Measurements from ENCODE around the gene LMO4.

Gene LMO4

DNA sequence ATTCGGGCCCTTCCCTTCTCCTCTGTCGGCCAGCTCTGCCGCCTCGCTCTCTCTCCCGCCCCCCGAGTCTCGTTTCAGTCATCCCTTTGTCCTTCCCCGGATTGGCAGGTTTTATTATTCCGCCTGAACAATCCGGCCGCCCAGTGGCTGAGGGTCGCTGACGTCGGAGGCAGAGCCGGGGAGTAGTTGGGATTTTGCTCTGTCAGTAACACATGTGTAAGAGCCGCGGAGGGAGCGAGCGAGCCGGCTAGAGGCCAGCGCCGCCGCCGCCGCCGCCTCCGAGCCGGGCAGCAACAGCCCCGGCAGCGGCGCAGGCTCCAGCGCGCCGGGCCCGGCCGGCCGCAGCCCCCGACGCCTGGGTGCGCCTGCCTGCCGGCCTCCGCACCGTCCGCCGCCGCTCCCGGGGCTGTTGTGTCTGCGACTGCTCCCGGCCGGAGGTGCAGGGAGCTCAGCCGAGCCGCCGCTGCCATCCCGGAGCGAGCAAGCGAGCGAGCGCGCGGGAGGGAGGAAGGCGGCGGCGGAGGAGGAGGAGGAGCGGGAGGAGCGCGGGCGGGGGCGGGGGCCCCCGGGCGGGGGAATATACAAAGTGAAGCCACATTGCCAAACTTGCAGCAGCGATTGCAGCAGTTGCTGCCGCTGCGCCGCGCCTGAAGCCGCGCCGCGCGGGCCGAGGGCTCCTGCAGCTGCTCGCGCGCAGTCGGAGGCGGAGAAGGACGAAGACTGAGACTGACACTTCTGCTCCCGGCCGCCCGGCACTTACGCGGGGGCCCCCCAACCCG, at the start of gene LMO4:
LMO4 (plus strand) TSS at position 609 of the 779 bp plus-strand sequence. CDS start 3,136 bp downstream, outside the sequence.
- DNase-seq = peak; percentile 92

- no peak for DNase-seq
Observed at GRCh38 chr1:87279536-87279875, 49.2 kb upstream of the LMO4 start.

DNA sequence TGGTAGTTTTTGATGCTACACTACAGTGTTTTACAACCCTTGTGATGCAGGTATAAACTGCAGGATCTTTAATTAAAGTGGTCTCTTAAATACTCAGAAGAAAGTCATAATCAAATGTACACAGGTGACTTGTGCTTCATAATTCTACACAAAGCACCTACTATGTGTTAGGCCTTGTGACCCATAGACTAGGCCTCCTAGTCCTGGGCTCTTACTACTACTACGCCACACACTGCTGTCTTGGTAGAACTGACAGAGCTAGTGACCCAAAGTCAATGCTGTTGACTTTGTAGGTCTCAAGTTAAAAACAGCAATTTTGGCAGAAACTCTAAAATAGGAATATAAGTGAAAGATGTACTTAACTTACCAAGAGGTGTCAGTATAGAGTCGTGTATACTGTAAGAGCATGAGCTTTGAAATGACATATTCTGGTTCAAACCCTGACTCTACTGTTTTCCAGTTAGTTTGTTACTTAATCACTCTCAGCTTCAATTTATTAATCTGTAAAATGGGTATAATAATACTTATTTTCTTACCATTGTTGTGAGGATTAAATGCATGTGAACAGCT, 48.6 kb upstream of the LMO4 start:
- no peak for DNase-seq

- DNase-seq = no peak
Observed at GRCh38 chr1:87284456-87285240, 44.0 kb upstream of the LMO4 start.

GRCh38 chr1:87291107-87291506, 37.6 kb upstream of the LMO4 start:
- DNase-seq = no peak

GRCh38 chr1:87292684-87293493, 35.8 kb upstream of the LMO4 start:
- peak; percentile 75 for DNase-seq

DNA sequence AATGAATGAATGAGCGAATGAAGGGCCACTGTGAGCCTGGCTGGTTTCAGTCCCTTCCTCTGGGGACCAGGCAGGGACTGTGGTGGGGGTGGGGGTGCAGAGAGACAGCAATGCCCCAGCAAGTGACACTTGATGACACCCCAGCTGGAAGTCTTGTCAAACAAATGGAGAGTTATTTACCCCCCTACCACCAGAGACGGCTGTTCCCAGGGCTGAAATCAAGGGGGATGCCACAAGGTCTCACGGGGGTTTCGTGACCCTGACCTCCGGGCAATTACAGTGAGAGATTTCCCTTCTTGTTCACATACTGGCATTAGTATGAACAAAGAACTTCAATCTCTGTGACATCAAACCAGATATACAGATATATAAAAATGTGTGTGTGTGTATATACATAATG, 34.0 kb upstream of the LMO4 start:
- DNase-seq = no peak

GRCh38 chr1:87295445-87296110, 33.1 kb upstream of the LMO4 start:
- no peak for DNase-seq

- DNase-seq = no peak
Observed at GRCh38 chr1:87296206-87296605, 32.5 kb upstream of the LMO4 start.

DNA sequence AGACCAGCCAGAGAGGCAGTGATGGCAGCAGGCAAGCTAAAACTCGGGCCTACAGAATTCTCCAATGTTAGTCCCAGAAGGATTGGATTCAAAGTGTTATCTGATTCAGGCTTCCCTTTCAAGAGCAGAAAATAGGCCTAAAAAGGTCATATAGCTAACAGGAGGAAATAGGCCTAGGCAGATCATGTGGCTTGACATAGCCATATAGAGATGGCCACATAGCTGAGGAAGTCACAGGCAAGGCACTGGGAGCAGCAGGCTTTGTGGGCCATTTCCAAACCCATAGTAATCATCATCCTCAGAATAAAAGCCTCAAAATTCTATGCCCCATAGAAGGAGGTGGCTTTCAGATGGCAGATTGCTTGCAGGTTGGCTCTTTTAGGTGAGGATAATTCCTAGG, 29.0 kb upstream of the LMO4 start:
- no peak for DNase-seq

DNA sequence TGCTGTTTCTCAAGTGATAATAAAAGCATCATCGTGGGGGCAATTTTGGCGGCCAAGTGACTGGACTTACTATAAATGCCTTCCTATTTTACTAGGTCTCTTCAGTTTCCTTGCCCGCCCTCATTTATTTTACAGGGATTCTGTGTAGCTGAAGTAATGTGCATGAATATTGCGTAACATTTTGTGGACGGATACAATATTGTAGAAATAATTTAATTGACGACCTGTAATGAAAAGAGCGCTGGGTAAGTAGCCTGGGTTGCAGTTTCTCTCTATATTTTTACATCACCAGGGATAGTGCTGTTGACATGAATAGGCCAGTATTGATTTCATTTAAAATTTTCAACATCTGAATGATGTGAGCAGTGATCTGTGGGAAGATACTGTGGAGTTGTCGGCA, 28.1 kb upstream of the LMO4 start:
- DNase-seq = no peak

- no peak for DNase-seq
Observed at GRCh38 chr1:87305151-87305550, 23.5 kb upstream of the LMO4 start.

DNA sequence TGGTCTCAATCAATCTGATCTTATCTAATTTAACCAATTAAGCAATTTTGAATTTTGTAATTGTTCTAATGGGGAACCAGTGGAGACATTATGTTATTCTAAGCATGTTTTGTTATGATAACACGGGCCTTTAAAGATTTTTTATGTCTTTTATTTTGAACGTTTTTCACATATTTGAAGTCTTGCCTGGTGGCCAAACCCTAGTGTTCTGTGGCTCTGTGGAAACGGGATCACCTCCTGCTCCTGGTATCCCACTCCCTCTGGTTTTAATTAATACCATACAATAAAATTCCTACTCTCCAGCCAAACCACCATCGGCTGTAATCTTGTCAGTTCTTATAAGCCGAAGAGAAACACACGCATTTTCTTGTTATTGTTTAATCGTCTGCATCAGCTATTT, 22.9 kb upstream of the LMO4 start:
- DNase-seq = no peak

DNA sequence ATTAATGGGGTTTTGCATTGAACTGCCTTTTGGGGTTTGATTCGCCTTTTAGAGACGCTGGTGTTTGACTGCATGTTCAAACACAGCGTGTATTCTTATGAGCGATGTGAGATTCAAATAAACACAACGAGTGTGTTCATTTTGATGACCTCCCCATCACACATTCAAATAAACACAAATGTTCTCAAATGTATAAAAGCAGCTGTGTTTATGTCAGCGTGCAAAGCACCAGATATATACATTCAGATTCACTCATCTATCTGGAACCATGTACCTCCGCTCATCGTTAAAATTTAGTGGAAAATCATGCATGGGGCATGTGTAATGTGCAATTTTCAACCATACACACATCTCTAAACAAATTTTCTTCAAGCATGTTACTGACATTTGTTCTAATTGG, 21.4 kb upstream of the LMO4 start:
- no peak for DNase-seq

GRCh38 chr1:87307931-87308330, 20.7 kb upstream of the LMO4 start:
- no peak for DNase-seq

DNA sequence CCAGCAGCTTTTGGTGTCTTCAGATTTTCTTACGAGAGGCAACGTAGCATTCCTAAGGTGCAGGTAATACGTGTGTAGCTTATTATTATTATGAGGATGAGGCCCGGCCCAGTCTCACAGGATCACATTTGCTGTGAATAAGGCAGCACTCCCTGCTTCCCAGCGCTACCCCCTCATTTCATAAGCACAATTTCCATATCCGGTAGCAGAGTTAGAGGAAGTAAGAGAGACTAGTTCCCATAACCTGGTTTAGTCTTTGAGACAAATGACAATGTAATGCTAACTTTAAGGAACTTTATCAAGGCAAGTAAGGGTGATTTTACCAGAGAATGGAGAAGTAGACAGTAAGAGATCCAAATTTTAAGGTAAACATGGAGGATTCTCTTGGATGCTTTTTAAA, 14.6 kb upstream of the LMO4 start:
- DNase-seq = no peak

GRCh38 chr1:87318056-87318650, 10.5 kb upstream of the LMO4 start:
- no peak for DNase-seq

DNA sequence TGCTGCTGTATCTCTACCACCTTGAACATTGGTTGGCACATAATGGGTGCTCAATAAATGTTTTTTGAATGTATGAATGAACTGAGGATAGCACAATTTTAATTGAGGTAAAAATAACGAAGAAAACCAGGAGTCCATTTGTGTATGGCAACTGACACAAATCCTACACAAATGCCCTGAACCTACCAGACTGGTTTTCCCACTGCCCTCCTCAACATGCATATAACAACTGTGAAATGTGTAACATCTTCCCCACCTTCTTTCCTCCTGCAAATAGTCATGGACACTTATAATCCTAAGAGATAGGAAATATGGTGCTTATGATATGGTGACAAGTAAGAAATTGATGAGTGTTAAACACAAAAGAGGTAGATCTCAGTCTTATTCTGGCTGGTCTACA, 9.9 kb upstream of the LMO4 start:
- no peak for DNase-seq

DNA sequence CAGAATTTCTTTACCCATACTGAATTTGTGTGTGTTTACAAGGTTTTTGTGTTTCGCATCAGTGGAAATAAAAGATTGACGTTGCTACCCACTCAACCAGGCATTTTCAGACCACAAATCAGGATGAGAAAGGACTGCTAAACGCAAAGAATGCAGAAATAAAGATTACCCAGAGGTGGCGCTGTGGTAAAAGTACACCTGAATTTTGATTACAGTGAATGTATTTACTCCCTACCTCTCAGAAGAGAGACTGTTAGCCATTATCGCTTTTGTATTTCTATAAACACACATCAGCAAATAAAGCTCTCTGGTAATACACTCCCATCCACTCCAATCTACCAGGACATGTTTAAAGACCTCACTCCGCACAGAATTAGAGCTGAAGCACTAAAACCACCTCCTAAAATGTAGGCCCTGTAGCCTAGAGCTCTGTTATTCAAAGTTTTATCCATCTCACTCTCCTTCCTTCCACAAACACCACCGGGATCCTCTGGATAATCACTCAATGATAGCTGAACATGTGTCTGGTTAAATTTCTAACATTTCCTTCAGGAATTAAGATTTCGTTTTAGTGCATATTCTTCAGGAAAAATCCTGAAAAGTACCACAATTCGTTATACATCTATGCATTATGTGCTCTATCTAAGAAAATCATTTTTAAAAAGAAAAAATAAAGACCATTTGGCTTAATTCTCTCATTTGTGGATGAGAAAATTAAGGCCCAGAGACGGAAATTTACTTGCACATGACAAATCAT, 2.5 kb upstream of the LMO4 start:
- DNase-seq = peak; percentile 80

DNA sequence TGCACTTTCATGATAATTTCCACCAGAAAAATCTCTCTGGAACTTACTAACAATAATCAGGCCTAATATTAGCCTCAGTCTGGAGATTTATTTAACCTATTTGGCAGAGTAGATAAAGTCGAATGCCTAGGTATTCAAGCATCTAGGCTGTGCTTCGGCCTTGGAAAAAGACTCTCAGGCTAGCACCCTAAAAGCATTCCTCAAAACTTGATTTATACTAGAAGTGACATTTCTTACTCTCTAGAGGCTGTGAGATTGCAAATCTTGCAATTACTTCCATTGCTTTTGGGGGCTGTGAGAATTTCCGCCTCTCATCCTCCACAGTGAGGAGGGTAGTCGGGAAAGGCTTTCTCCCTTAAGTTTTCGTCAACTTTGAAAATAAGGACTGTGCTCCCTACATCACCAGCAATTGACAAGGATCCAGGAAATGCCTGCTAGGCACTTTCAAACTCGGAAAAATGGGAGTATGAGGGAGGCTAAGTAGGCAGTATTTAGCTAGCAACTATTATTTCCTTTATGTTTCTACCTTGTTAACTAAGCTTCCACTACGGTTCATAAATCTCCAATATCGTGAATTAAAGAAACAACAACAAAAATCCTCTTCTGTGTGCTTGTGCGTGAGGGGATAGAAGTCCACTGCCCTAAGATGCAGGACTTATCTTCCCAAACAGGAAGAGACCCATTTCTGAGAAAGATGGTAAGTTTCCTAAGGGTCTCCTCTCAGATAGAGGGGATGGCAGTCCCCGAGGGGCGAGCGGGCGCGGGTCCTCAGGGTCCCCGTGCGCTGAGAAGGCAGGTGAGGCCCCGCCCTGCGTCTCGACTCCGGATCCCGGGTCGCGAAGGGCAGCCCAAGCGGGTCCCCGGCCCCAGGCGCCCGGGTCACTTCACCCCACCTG, 1.1 kb upstream of the LMO4 start:
- no peak for DNase-seq

Measured in NCI-H2029 treated with DMSO at 0.1 percent for 48 hours (cell line).